ENCODE measurements around the gene CCR8. TPM values are rescaled to one million over a fixed set of nuclear protein-coding genes. Genes with fewer than 3 reads are reported as not detected.

CCR8 gene
- total RNA-seq, 2 donors from 2014 or later, result not detected

DNA sequence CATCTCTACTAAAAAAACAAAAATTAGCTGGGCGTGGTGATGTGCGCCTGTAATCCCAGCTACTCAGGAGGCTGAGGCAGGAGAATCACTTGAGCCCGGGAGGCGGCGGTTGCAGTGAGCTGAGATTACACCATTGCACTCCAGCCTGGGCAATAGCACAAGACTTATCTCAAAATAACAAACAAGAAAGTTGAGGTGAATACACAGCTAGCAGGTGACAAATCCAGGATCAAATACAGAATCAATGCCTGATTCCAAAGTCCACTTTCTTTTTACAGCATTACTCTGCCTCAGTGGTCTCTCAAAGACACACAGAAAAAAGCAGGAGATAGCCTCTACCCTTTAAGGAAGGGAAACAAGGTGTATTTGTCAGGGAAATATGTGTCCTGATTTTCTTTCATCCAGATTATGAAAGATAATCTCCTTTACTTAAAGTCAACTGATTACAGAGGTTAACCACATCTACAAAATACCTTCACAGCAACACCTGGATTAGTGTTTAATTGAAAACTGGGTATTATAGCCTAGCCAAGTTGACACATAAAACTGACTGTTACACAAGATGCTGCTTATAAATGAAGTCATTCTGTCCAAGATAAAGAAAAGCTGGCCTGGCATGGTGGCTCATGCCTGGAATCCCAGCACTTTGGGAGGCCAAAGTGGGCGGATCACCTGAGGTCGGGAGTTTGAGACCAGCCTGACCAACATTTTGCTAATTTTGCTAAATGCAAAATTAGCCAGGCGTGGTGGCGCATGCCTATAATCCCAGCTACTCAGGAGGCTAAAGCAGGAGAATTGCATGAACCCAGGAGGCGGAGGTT is 49.7 kb downstream of the CCR8 start:
- Histone ChIP-seq H3K9me3 (no peaks in the 10 kb centered on the region), H3K27me3 (replicated peaks; ENCODE audit: insufficient read depth) (no peaks in the 10 kb centered on the region), H3K4me1 (replicated peaks) (no peaks in the 10 kb centered on the region), H3K36me3 (no peaks in the 10 kb centered on the region), H3K4me3 (no peak overlapping the region), H3K27ac (no peak overlapping the region)
- WGBS, result 95% methylated on average over 10 of the region's 10 CpGs
- no peak for TF ChIP-seq POLR2AphosphoS5 (IDR thresholded peaks at IDR 0.05)
- TF ChIP-seq, protein P1, sequence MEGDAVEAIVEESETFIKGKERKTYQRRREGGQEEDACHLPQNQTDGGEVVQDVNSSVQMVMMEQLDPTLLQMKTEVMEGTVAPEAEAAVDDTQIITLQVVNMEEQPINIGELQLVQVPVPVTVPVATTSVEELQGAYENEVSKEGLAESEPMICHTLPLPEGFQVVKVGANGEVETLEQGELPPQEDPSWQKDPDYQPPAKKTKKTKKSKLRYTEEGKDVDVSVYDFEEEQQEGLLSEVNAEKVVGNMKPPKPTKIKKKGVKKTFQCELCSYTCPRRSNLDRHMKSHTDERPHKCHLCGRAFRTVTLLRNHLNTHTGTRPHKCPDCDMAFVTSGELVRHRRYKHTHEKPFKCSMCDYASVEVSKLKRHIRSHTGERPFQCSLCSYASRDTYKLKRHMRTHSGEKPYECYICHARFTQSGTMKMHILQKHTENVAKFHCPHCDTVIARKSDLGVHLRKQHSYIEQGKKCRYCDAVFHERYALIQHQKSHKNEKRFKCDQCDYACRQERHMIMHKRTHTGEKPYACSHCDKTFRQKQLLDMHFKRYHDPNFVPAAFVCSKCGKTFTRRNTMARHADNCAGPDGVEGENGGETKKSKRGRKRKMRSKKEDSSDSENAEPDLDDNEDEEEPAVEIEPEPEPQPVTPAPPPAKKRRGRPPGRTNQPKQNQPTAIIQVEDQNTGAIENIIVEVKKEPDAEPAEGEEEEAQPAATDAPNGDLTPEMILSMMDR (IDR thresholded peaks at IDR 0.05), result no peak
- no peak for TF ChIP-seq POLR2A (IDR thresholded peaks at IDR 0.05)
- intact Hi-C loops (cut with DNase I), result no loop called here
- no peak for DNase-seq (ENCODE audit: low spot score)

DNA sequence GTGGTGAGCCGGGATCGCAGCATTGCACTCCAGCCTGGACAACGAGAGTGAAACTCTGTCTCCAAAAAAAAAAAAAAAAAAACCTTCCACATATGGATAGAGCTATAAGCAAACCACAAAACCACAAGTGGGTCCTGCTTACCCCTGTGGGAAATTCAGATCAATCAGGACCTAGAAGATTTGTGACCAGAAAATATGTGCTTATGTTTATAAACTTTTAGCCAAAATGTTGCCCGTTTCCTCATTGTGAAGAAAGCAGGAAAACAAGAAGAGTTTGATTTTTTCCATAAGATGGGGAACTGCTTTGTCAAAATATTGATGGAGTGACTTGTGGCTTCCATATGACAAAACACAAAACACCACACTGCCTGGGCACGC is 50.3 kb downstream of the CCR8 start:
- WGBS, result 93% methylated on average over 5 of the region's 5 CpGs
- intact Hi-C loops (cut with DNase I), result loop anchor here (10.0 kb wide), 3 partner anchors 195 to 1075 kb away; partner anchors contain the start of gene RPL14

DNA sequence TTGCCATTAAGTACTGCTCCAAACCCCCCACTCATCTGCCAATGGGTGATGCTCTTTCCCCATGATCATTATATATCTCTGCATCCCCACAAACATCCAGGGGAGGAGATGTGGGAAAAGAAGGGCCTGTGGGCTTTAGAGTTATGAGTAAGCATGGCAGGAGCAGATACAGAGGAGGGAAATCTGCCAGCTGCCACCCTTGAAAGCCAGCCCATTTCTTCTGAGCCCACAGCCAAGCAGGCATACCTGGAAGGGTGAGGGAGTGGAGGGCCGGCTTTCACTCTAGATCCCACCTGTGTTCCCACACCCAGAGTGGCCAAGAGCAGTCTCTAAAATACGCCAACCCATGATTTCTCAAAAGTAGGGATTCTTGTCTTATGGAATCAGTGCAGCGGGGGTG is 51.9 kb downstream of the CCR8 start:
- DNase-seq (ENCODE audit: low spot score), result no peak
- 84% methylated on average over 3 of the region's 3 CpGs for WGBS
- TF ChIP-seq POLR2A (IDR thresholded peaks at IDR 0.05), result no peak
- Histone ChIP-seq H3K27ac (no peak overlapping the region), H3K4me3 (no peak overlapping the region), H3K36me3 (no peaks in the 10 kb centered on the region), H3K27me3 (replicated peaks; ENCODE audit: insufficient read depth) (no peaks in the 10 kb centered on the region), H3K4me1 (replicated peaks) (no peaks in the 10 kb centered on the region), H3K9me3 (no peaks in the 10 kb centered on the region)
- intact Hi-C loops (cut with DNase I), result loop anchor here (10.0 kb wide), 3 partner anchors 197 to 1073 kb away; partner anchors contain the start of gene RPL14

More for the DNA sequence above, 50.3 kb downstream of the CCR8 start:
- no peak overlapping the region for H3K4me3 ChIP-seq
- no peaks in the 10 kb centered on the region for H3K36me3 ChIP-seq
- DNase-seq (ENCODE audit: low spot score), result no peak
- TF ChIP-seq, protein P1 (IDR thresholded peaks at IDR 0.05), result no peak
- TF ChIP-seq POLR2A (IDR thresholded peaks at IDR 0.05) (no peak), POLR2AphosphoS5 (IDR thresholded peaks at IDR 0.05) (no peak)
- no peak overlapping the region for H3K27ac ChIP-seq
- no peaks in the 10 kb centered on the region for H3K4me1 ChIP-seq (replicated peaks)
- no peaks in the 10 kb centered on the region for H3K27me3 ChIP-seq (replicated peaks; ENCODE audit: insufficient read depth)
- H3K9me3 ChIP-seq, result no peaks in the 10 kb centered on the region

Other genes starting within 250 kb of the CCR8 start
- 100 to 1,000 TPM in 1 of 2 donors, 10 to 100 TPM in 1; 76.5 to 104 TPM for gene GORASP1, start 222.1 kb upstream of the CCR8 start, total RNA-seq
- gene TTC21A, start 222.0 kb upstream of the CCR8 start, total RNA-seq, result 10 to 100 TPM in 1 of 2 donors, 1 to 10 TPM in 1; 9.0 to 23.2 TPM
- 10 to 100 TPM; 38.4 to 45.9 TPM for gene CSRNP1, start 176.1 kb upstream of the CCR8 start, total RNA-seq
- gene XIRP1, start 137.1 kb upstream of the CCR8 start, total RNA-seq, result 1 to 10 TPM in 1 of 2 donors, under 1 TPM in 1; 0.40 to 2.2 TPM
- 1 to 10 TPM; 2.7 to 3.4 TPM for gene CX3CR1, start 49.7 kb upstream of the CCR8 start, total RNA-seq
- gene SLC25A38, start 53.7 kb downstream of the CCR8 start, total RNA-seq, result 10 to 100 TPM; 36.7 to 72.4 TPM
- 1,000 to 10,000 TPM in 1 of 2 donors, 100 to 1,000 TPM in 1; 732 to 1,080 TPM for gene RPSA, start 77.0 kb downstream of the CCR8 start, total RNA-seq
- 1 to 10 TPM in 1 of 2 donors, not detected in 1; 2.4 TPM for gene MOBP, start 138.0 kb downstream of the CCR8 start, total RNA-seq